DND-41 (cell line): ENCODE data around the gene EED.

Experiments
- ATAC-seq: fragments of 200-7000 bp; cut with Tn5 transposase; 3 replicates; pipeline ENCODE4 v1.9.1; 2021; ENCODE audit warnings: low read depth; ENCODE audit not compliant: insufficient read depth
- DNase-seq: peaks from one replicate; pipeline ENCODE4 v3.0.0-alpha.2; 2020
- H2AFZ ChIP-seq: 2 replicates; pipeline ENCODE4 v1.6.0; 2012; ENCODE audit warnings: low read depth, low read length
- H3K27ac ChIP-seq: 2 replicates; pipeline ENCODE4 v1.5.1; 2012; ENCODE audit warnings: low read length, inconsistent platforms
- H3K27me3 ChIP-seq: fragments of 200-600 bp; sonication (generic); 2 replicates; pipeline ENCODE4 v1.6.0; 2012; ENCODE audit warnings: low read length, mild to moderate bottlenecking, inconsistent platforms; ENCODE audit not compliant: insufficient read depth, poor library complexity
- H3K36me3 ChIP-seq: 2 replicates; pipeline ENCODE4 v1.5.1; 2012; ENCODE audit warnings: low read length, inconsistent platforms; ENCODE audit not compliant: insufficient read depth
- H3K4me1 ChIP-seq: 2 replicates; pipeline ENCODE4 v1.5.1; 2012; ENCODE audit warnings: mild to moderate bottlenecking, low read length; ENCODE audit not compliant: insufficient read depth
- H3K4me2 ChIP-seq: 2 replicates; pipeline ENCODE4 v1.6.0; 2012; ENCODE audit warnings: mild to moderate bottlenecking, moderate library complexity, low read length, inconsistent platforms; ENCODE audit not compliant: insufficient read depth
- H3K4me3 ChIP-seq, 2 experiments: fragments of 200-600 bp in 1 of 2; shearing (Covaris generic) in 1 of 2; 2 replicates each; pipeline ENCODE4 v1.5.1; 2012 to 2016; ENCODE audit warnings: inconsistent platforms in 2 of 2, low read length in 2 of 2, mild to moderate bottlenecking in 2 of 2, low read depth in 1 of 2, moderate library complexity in 1 of 2
- H3K79me2 ChIP-seq: 2 replicates; pipeline ENCODE4 v1.6.0; 2012; ENCODE audit warnings: low read length, inconsistent platforms; ENCODE audit not compliant: insufficient read depth
- H3K9ac ChIP-seq: 2 replicates; pipeline ENCODE4 v1.6.0; 2012; ENCODE audit warnings: low read depth, mild to moderate bottlenecking, inconsistent platforms, low read length, moderate library complexity
- H3K9me3 ChIP-seq: 2 replicates; pipeline ENCODE4 v1.5.1; 2012; ENCODE audit warnings: low read length, moderate library complexity, mild to moderate bottlenecking, inconsistent platforms; ENCODE audit not compliant: insufficient read depth, severe bottlenecking
- H4K20me1 ChIP-seq: 2 replicates; pipeline ENCODE4 v1.6.0; 2012; ENCODE audit warnings: low read length; ENCODE audit not compliant: insufficient read depth
- CTCF ChIP-seq: IDR thresholded peaks from 2 replicates; pipeline ENCODE4 v1.5.1; 2012; ENCODE audit warnings: borderline replicate concordance, low read length, moderate library complexity, mild to moderate bottlenecking; ENCODE audit not compliant: poor library complexity, severe bottlenecking; ENCODE audit errors: extremely low read depth
- EZH2 ChIP-seq: IDR thresholded peaks from 3 replicates; pipeline ENCODE4 v1.6.1; 2012; ENCODE audit warnings: borderline replicate concordance, low read depth, mild to moderate bottlenecking, moderate library complexity, low read length, inconsistent platforms; ENCODE audit not compliant: severe bottlenecking

The EED gene

GRCh38 chr11:86230179-86230804, 14.3 kb upstream of the EED start:
- no peaks in the 10 kb centered on the region for H4K20me1 ChIP-seq
- no peak overlapping the region for H2AFZ ChIP-seq
- H3K9me3 ChIP-seq = no peaks in the 10 kb centered on the region
- H3K4me1 ChIP-seq = no peaks in the 10 kb centered on the region
- peaks cover 5% of the 10 kb centered on the region for H3K27me3 ChIP-seq
- DNase-seq (no peak), ATAC-seq (no peak)
- no peak overlapping the region for H3K27ac ChIP-seq
- H3K4me2 ChIP-seq = no peak overlapping the region
- no peaks in the 10 kb centered on the region for H3K36me3 ChIP-seq
- no peaks in the 10 kb centered on the region for H3K79me2 ChIP-seq
- no peak overlapping the region for H3K4me3 ChIP-seq
- H3K9ac ChIP-seq = no peak overlapping the region
- TF ChIP-seq EZH2 = no peak
- TF ChIP-seq CTCF = no peak

- TF ChIP-seq EZH2 (no peak), CTCF (no peak)
- ATAC-seq (no peak), DNase-seq (no peak)
- H3K27ac ChIP-seq = no peak overlapping the region
- H3K27me3 ChIP-seq = peaks cover 5% of the 10 kb centered on the region
- H2AFZ ChIP-seq = no peak overlapping the region
- H4K20me1 ChIP-seq = no peaks in the 10 kb centered on the region
- H3K4me2 ChIP-seq = no peak overlapping the region
- no peaks in the 10 kb centered on the region for H3K9me3 ChIP-seq
- no peak overlapping the region for H3K4me3 ChIP-seq
- no peaks in the 10 kb centered on the region for H3K79me2 ChIP-seq
- no peak overlapping the region for H3K9ac ChIP-seq
- H3K4me1 ChIP-seq = no peaks in the 10 kb centered on the region
- H3K36me3 ChIP-seq = no peaks in the 10 kb centered on the region
These were observed 13.6 kb upstream of the EED start for GRCh38 chr11:86230921-86231434.

GRCh38 chr11:86232556-86232955, 12.0 kb upstream of the EED start:
- no peak for ATAC-seq

More at GRCh38 chr11:86232556-86232955, 12.0 kb upstream of the EED start:
- no peaks in the 10 kb centered on the region for H3K9me3 ChIP-seq
- H3K79me2 ChIP-seq = no peaks in the 10 kb centered on the region
- no peak overlapping the region for H3K27ac ChIP-seq
- no peak for DNase-seq
- H3K9ac ChIP-seq = no peak overlapping the region
- no peak overlapping the region for H3K4me3 ChIP-seq
- H2AFZ ChIP-seq = no peak overlapping the region
- H3K27me3 ChIP-seq = peaks cover 5% of the 10 kb centered on the region
- no peaks in the 10 kb centered on the region for H4K20me1 ChIP-seq
- H3K4me2 ChIP-seq = no peak overlapping the region
- no peak for TF ChIP-seq CTCF
- no peak for TF ChIP-seq EZH2
- H3K36me3 ChIP-seq = no peaks in the 10 kb centered on the region
- H3K4me1 ChIP-seq = no peaks in the 10 kb centered on the region
